HEK293 (cell line): ENCODE measurements around the gene BCL6.
A peak's percentile ranks its signal among the peaks of the same experiment; 100 is the strongest.

Experiments
- CTCF ChIA-PET: fragments of 350-600 bp; formaldehyde crosslinking; extraction: SDS; loops from one replicate; lab custom pipeline; 2021; ENCODE audit warnings: antibody characterized with exemption; lab: Yijun Ruan, JAX
- POLR2A ChIA-PET: fragments of 300-600 bp; formaldehyde crosslinking; extraction: SDS; loops from one replicate; lab custom pipeline; 2020; ENCODE audit warnings: antibody characterized with exemption, inconsistent platforms; lab: Yijun Ruan, JAX
- H3K27ac ChIP-seq: fragments of 200-500 bp; sonication (Bioruptor generic); 2 replicates; pipeline ENCODE4 v1.5.1; 2014; ENCODE audit warnings: low read depth, low read length, control low read depth, inconsistent platforms; ENCODE audit errors: extremely low read depth
- H3K36me3 ChIP-seq, 2 experiments: fragments of 200-500 bp in 1 of 2; sonication (Bioruptor generic) in 1 of 2; 1 replicate in 1 of 2; 2 replicates in 1 of 2; pipeline ENCODE4 v1.5.1; 2014 to 2017; ENCODE audit warnings: inconsistent platforms in 2 of 2, low read length in 2 of 2; ENCODE audit not compliant: control insufficient read depth in 2 of 2, insufficient read depth in 1 of 2
- H3K4me1 ChIP-seq: fragments of 200-500 bp; sonication (Bioruptor generic); 2 replicates; pipeline ENCODE4 v1.5.1; 2014; ENCODE audit warnings: mild to moderate bottlenecking, low read length, inconsistent platforms; ENCODE audit not compliant: control insufficient read depth, insufficient read depth
- H3K4me3 ChIP-seq: 2 replicates; pipeline ENCODE4 v1.5.1; 2011; ENCODE audit warnings: low read depth, mild to moderate bottlenecking, control low read depth, low read length, moderate library complexity
- H3K9me3 ChIP-seq: fragments of 200-500 bp; sonication (Bioruptor generic); 2 replicates; pipeline ENCODE4 v1.5.1; 2014; ENCODE audit warnings: low read depth, low read length, inconsistent platforms; ENCODE audit not compliant: control insufficient read depth, insufficient read depth
- KLF10 ChIP-seq: fragments of 450-650 bp; IDR thresholded peaks from 2 replicates; pipeline ENCODE4 v1.5.1; 2018; ENCODE audit warnings: missing biosample characterization, mild to moderate bottlenecking, missing genetic modification characterization
- KLF9 ChIP-seq: fragments of 450-650 bp; formaldehyde crosslinking; IDR thresholded peaks from 2 replicates; pipeline ENCODE4 v1.5.1; 2016; ENCODE audit warnings: missing biosample characterization, missing genetic modification characterization, low read depth
- MZF1 ChIP-seq: fragments of 450-650 bp; formaldehyde crosslinking; IDR thresholded peaks from 2 replicates; pipeline ENCODE4 v1.5.1; 2017; ENCODE audit warnings: missing biosample characterization, missing genetic modification characterization, borderline replicate concordance
- SP2 ChIP-seq: fragments of 450-650 bp; formaldehyde crosslinking; IDR thresholded peaks from 2 replicates; pipeline ENCODE4 v1.5.1; 2016; ENCODE audit warnings: missing biosample characterization, missing genetic modification characterization
- TRIM28 ChIP-seq: IDR thresholded peaks from 2 replicates; pipeline ENCODE4 v1.6.1; 2011; ENCODE audit warnings: low read length, control low read depth, borderline replicate concordance
- WT1 ChIP-seq: fragments of 450-650 bp; formaldehyde crosslinking; IDR thresholded peaks from 2 replicates; pipeline ENCODE4 v1.5.1; 2016; ENCODE audit warnings: missing biosample characterization, missing genetic modification characterization
- ZBTB17 ChIP-seq: fragments of 450-650 bp; formaldehyde crosslinking; IDR thresholded peaks from 2 replicates; pipeline ENCODE4 v1.5.1; 2016; ENCODE audit warnings: missing biosample characterization, missing genetic modification characterization
- ZBTB21 ChIP-seq: fragments of 450-650 bp; formaldehyde crosslinking; IDR thresholded peaks from 2 replicates; pipeline ENCODE4 v1.5.1; 2017; ENCODE audit warnings: missing biosample characterization, missing genetic modification characterization
- ZBTB26 ChIP-seq: fragments of 450-650 bp; formaldehyde crosslinking; optimal IDR thresholded peaks from 2 replicates; pipeline ENCODE3; 2016; ENCODE audit warnings: missing biosample characterization, mild to moderate bottlenecking, missing genetic modification characterization
- ZBTB48 ChIP-seq: fragments of 450-650 bp; formaldehyde crosslinking; IDR thresholded peaks from 2 replicates; pipeline ENCODE4 v1.5.1; 2016; ENCODE audit warnings: missing biosample characterization, missing genetic modification characterization
- ZNF157 ChIP-seq: fragments of 450-650 bp; formaldehyde crosslinking; IDR thresholded peaks from 2 replicates; pipeline ENCODE4 v1.5.1; 2016; ENCODE audit warnings: missing biosample characterization, missing genetic modification characterization
- ZNF175 ChIP-seq: fragments of 450-650 bp; formaldehyde crosslinking; IDR thresholded peaks from 2 replicates; pipeline ENCODE4 v1.5.1; 2016; ENCODE audit warnings: missing biosample characterization, missing genetic modification characterization
- ZNF2 ChIP-seq: fragments of 450-650 bp; formaldehyde crosslinking; IDR thresholded peaks from 2 replicates; pipeline ENCODE4 v1.5.1; 2016; ENCODE audit warnings: missing biosample characterization, missing genetic modification characterization
- ZNF223 ChIP-seq: fragments of 450-650 bp; formaldehyde crosslinking; IDR thresholded peaks from 2 replicates; pipeline ENCODE4 v1.5.1; 2016; ENCODE audit warnings: missing biosample characterization, missing genetic modification characterization
- ZNF324 ChIP-seq: fragments of 450-650 bp; formaldehyde crosslinking; IDR thresholded peaks from 2 replicates; pipeline ENCODE4 v1.5.1; 2016; ENCODE audit warnings: missing biosample characterization, missing genetic modification characterization
- ZNF433 ChIP-seq: fragments of 450-650 bp; formaldehyde crosslinking; IDR thresholded peaks from 2 replicates; pipeline ENCODE4 v1.5.1; 2016; ENCODE audit warnings: missing biosample characterization, missing genetic modification characterization, low read depth
- ZNF558 ChIP-seq: fragments of 450-650 bp; formaldehyde crosslinking; IDR thresholded peaks from 2 replicates; pipeline ENCODE4 v1.5.1; 2016; ENCODE audit warnings: missing biosample characterization, missing genetic modification characterization
- ZNF560 ChIP-seq: fragments of 450-650 bp; formaldehyde crosslinking; IDR thresholded peaks from 2 replicates; pipeline ENCODE4 v1.5.1; 2017; ENCODE audit warnings: missing biosample characterization, missing genetic modification characterization, borderline replicate concordance
- ZNF639 ChIP-seq: fragments of 450-650 bp; formaldehyde crosslinking; IDR thresholded peaks from 2 replicates; pipeline ENCODE4 v1.5.1; 2016; ENCODE audit warnings: missing biosample characterization, missing genetic modification characterization
- ZNF76 ChIP-seq: fragments of 450-650 bp; formaldehyde crosslinking; IDR thresholded peaks from 2 replicates; pipeline ENCODE4; 2016; ENCODE audit warnings: low read depth, missing biosample characterization, missing genetic modification characterization, borderline replicate concordance
- ZNF837 ChIP-seq: fragments of 450-650 bp; formaldehyde crosslinking; IDR thresholded peaks from 2 replicates; pipeline ENCODE4 v1.5.1; 2016; ENCODE audit warnings: missing biosample characterization, missing genetic modification characterization
- TF ChIP-seq, protein P1 (sequence below): fragments of 450-650 bp; formaldehyde crosslinking; IDR thresholded peaks from 2 replicates; pipeline ENCODE4 v1.5.1; 2016; ENCODE audit warnings: missing biosample characterization, missing genetic modification characterization, borderline replicate concordance
- TF ChIP-seq, protein P2 (sequence below): fragments of 450-650 bp; formaldehyde crosslinking; IDR thresholded peaks from 2 replicates; pipeline ENCODE4 v1.5.1; 2016; ENCODE audit warnings: missing biosample characterization, missing genetic modification characterization
- TF ChIP-seq, protein P3 (sequence below): fragments of 450-650 bp; formaldehyde crosslinking; IDR thresholded peaks from 2 replicates; pipeline ENCODE4 v1.5.1; 2017; ENCODE audit warnings: missing biosample characterization, missing genetic modification characterization
- TF ChIP-seq, protein P4 (sequence below): IDR thresholded peaks from 2 replicates; pipeline ENCODE4 v1.6.1; 2011; ENCODE audit warnings: mild to moderate bottlenecking, low read depth, low read length, borderline replicate concordance

Gene BCL6

DNA sequence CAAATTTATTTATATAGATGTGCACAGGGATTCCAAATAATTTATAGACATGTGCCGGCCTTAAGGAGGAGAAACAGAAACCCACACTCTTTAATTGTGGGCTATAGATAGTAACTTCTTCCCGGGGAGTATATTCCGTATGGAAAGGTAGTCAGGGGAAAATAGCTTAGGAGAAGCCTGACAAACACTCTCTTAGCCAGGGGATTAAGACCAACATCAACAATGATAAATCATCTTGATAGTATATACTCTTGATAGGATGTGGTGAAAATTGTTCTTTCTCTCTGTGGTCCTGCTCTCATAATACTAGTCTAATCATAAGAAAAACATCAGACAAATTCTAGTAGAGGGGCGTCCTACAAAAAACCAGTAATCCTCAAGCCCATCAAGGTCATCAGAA lies 8.2 kb upstream of the BCL6 start (continued):
- TF ChIP-seq ZNF2 (tag by site-specific recombination), result no peak
- TF ChIP-seq ZNF558 (tag by site-specific recombination), result no peak
- TF ChIP-seq, protein P1, sequence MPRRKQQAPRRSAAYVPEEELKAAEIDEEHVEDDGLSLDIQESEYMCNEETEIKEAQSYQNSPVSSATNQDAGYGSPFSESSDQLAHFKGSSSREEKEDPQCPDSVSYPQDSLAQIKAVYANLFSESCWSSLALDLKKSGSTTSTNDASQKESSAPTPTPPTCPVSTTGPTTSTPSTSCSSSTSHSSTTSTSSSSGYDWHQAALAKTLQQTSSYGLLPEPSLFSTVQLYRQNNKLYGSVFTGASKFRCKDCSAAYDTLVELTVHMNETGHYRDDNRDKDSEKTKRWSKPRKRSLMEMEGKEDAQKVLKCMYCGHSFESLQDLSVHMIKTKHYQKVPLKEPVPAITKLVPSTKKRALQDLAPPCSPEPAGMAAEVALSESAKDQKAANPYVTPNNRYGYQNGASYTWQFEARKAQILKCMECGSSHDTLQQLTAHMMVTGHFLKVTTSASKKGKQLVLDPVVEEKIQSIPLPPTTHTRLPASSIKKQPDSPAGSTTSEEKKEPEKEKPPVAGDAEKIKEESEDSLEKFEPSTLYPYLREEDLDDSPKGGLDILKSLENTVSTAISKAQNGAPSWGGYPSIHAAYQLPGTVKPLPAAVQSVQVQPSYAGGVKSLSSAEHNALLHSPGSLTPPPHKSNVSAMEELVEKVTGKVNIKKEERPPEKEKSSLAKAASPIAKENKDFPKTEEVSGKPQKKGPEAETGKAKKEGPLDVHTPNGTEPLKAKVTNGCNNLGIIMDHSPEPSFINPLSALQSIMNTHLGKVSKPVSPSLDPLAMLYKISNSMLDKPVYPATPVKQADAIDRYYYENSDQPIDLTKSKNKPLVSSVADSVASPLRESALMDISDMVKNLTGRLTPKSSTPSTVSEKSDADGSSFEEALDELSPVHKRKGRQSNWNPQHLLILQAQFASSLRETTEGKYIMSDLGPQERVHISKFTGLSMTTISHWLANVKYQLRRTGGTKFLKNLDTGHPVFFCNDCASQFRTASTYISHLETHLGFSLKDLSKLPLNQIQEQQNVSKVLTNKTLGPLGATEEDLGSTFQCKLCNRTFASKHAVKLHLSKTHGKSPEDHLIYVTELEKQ (tag by site-specific recombination), result no peak

DNA sequence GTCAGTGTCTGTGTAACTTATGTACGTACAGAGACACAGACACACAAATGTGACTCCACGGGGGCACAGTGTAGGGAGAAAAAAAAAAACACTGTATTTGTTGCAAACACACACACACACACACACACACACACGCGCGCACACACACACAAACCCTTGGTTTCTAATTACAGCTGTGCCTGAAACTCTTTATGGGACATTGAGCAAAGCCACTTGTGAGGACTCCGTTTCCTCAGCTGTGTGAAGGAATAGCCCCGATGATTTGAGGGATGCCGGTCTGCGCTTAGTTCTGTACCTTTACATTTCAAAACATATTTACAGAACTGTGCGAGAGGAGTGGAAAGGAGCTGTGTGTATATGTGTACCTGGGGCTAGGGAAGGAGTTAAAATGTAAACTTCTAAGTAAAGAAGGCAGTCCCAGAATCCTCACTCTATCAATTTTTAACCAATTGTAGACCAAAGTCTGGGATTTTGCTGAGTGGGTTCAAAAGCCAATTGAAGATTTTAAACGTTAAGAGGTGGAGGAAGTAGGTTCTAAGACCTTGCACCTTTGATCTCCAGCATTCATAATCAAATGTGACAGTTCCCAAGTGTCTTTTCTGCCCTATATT lies 5.3 kb upstream of the BCL6 start:
- H3K9me3 ChIP-seq, result no peaks in the 10 kb centered on the region
- ChIA-PET POLR2A (interaction anchor here (1.2 kb wide), 1 partner anchor 12 kb away, joined by 3 read pairs; no protein-coding TSS in a partner anchor), CTCF (interaction anchor here (0.7 to 2.8 kb wide), 5 partner anchors 10 to 1204 kb away, joined by 3 to 11 read pairs (median 3); no protein-coding TSS in a partner anchor)
- no peaks in the 10 kb centered on the region for H3K36me3 ChIP-seq
- no peak overlapping the region; the same call in 1 of the 2 replicates for H3K27ac ChIP-seq
- H3K4me1 ChIP-seq, result no peaks in the 10 kb centered on the region
- peak overlapping the region; percentile 20 for H3K4me3 ChIP-seq
- TF ChIP-seq KLF10 (no peak), ZNF157 (no peak), ZNF76 (tag by site-specific recombination) (peak; percentile 43; the same call in 1 of the 2 replicates), SP2 (tag by site-specific recombination) (no peak), MZF1 (tag by site-specific recombination) (no peak), ZNF324 (tag by site-specific recombination) (peak; percentile 39; the same call in 1 of the 2 replicates), ZBTB21 (tag by site-specific recombination) (peak; percentile 29; the same call in 1 of the 2 replicates), ZNF837 (tag by site-specific recombination) (no peak), ZNF433 (tag by site-specific recombination) (no peak), ZNF560 (no peak), ZNF639 (tag by site-specific recombination) (peak; percentile 30; the same call in 1 of the 2 replicates), ZNF175 (tag by site-specific recombination) (no peak), ZBTB48 (tag by site-specific recombination) (peak; percentile 47; the same call in 1 of the 2 replicates), ZNF223 (tag by site-specific recombination) (no peak), ZBTB17 (peak; percentile 23; the same call in 1 of the 2 replicates), KLF9 (tag by site-specific recombination) (no peak; the same call in 1 of the 2 replicates), TRIM28 (peak; percentile 86; the same call in 1 of the 2 replicates), WT1 (tag by site-specific recombination) (no peak), ZBTB26 (tag by site-specific recombination) (peak; percentile 35)
- TF ChIP-seq, protein P2, sequence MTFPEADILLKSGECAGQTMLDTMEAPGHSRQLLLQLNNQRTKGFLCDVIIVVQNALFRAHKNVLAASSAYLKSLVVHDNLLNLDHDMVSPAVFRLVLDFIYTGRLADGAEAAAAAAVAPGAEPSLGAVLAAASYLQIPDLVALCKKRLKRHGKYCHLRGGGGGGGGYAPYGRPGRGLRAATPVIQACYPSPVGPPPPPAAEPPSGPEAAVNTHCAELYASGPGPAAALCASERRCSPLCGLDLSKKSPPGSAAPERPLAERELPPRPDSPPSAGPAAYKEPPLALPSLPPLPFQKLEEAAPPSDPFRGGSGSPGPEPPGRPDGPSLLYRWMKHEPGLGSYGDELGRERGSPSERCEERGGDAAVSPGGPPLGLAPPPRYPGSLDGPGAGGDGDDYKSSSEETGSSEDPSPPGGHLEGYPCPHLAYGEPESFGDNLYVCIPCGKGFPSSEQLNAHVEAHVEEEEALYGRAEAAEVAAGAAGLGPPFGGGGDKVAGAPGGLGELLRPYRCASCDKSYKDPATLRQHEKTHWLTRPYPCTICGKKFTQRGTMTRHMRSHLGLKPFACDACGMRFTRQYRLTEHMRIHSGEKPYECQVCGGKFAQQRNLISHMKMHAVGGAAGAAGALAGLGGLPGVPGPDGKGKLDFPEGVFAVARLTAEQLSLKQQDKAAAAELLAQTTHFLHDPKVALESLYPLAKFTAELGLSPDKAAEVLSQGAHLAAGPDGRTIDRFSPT, result peak; percentile 3; the same call in 1 of the 2 replicates
- TF ChIP-seq, protein P3, sequence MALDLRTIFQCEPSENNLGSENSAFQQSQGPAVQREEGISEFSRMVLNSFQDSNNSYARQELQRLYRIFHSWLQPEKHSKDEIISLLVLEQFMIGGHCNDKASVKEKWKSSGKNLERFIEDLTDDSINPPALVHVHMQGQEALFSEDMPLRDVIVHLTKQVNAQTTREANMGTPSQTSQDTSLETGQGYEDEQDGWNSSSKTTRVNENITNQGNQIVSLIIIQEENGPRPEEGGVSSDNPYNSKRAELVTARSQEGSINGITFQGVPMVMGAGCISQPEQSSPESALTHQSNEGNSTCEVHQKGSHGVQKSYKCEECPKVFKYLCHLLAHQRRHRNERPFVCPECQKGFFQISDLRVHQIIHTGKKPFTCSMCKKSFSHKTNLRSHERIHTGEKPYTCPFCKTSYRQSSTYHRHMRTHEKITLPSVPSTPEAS (tag by site-specific recombination), result peak; percentile 96
- TF ChIP-seq, protein P4, sequence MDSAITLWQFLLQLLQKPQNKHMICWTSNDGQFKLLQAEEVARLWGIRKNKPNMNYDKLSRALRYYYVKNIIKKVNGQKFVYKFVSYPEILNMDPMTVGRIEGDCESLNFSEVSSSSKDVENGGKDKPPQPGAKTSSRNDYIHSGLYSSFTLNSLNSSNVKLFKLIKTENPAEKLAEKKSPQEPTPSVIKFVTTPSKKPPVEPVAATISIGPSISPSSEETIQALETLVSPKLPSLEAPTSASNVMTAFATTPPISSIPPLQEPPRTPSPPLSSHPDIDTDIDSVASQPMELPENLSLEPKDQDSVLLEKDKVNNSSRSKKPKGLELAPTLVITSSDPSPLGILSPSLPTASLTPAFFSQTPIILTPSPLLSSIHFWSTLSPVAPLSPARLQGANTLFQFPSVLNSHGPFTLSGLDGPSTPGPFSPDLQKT, result no peak
